ENCODE results near the gene TMEM30A. TPM values are rescaled to one million over a fixed set of nuclear protein-coding genes. Genes with fewer than 3 reads are reported as not detected.

TMEM30A gene
- total and polyA plus RNA-seq, 2 of the 13 experiments (the other 11 are each of a cell fraction or from before 2014, with no cell fraction given): 17.6 to 54.4 TPM

- in situ Hi-C loops (cut with HindIII; ENCODE audit: extremely low pct_ligation_motif_present, low pct_unique_long_range_greater_than_20kb) (no loop called here), intact Hi-C loops (cut with micrococcal nuclease; ENCODE audit: unreplicated experiment) (no loop called here)
- no peak overlapping the region for H2AFZ ChIP-seq (ENCODE audit: low read length)
- 40% methylated on average over 2 of the region's 2 CpGs for WGBS (ENCODE audit: low lambda C conversion rate)
- ChIA-PET POLR2A (no interaction called here), CTCF (ENCODE audit: low intra/inter-chr PET ratio, low total read pairs) (no interaction called here)
- ATAC-seq (no peak), DNase-seq (ENCODE audit: low spot score) (no peak), FAIRE-seq (no peak)
- H4K20me1 ChIP-seq (ENCODE audit: insufficient read depth, low read length): no peaks in the 10 kb centered on the region
- no peak overlapping the region for H3K9ac ChIP-seq (ENCODE audit: insufficient read depth, low read depth, low read length)
- no TSS peak for BruUV-seq (replicated peaks)
- no peak overlapping the region for H3K27ac ChIP-seq (ENCODE audit: extremely low read length, insufficient read depth, low read length)
- H3K36me3 ChIP-seq (replicated peaks in 1 of 2; ENCODE audit: control insufficient read depth in 1 of 2, insufficient read depth in 2 of 2, low read length in 2 of 2): no peaks in the 10 kb centered on the region
- no peaks in the 10 kb centered on the region for H3K4me1 ChIP-seq (ENCODE audit: insufficient read depth, low read length)
- no peaks in the 10 kb centered on the region for H3K9me3 ChIP-seq (ENCODE audit: low read length)
- TF ChIP-seq EHMT2 (IDR thresholded peaks at IDR 0.05; ENCODE audit: borderline replicate concordance, low read depth, low read length) (no peak), ZNF260 (CRISPR knock-in tag; IDR thresholded peaks at IDR 0.05; ENCODE audit: borderline replicate concordance, low read depth) (no peak), MBNL3 (CRISPR knock-in tag; conservative IDR thresholded peaks at IDR 0.05) (no peak), DNMT1 (CRISPR knock-in tag; IDR thresholded peaks at IDR 0.05) (no peak), TBP (CRISPR knock-in tag; IDR thresholded peaks at IDR 0.05) (no peak), ZNF574 (CRISPR knock-in tag; IDR thresholded peaks at IDR 0.05) (no peak), THAP9 (CRISPR knock-in tag; IDR thresholded peaks at IDR 0.05; ENCODE audit: borderline replicate concordance) (no peak), HBP1 (CRISPR knock-in tag; IDR thresholded peaks at IDR 0.05; ENCODE audit: low read depth) (no peak), ZNF3 (CRISPR knock-in tag; IDR thresholded peaks at IDR 0.05) (no peak), REL (CRISPR knock-in tag; conservative IDR thresholded peaks at IDR 0.05) (no peak), BCL6 (CRISPR knock-in tag; IDR thresholded peaks at IDR 0.05) (no peak), NFAT5 (CRISPR knock-in tag; IDR thresholded peaks at IDR 0.05) (no peak), PPARG (CRISPR knock-in tag; conservative IDR thresholded peaks at IDR 0.05) (no peak)
- no peaks in the 10 kb centered on the region for H3K79me2 ChIP-seq (ENCODE audit: insufficient read depth, low read length)
- no peak overlapping the region for H3K4me3 ChIP-seq (replicated peaks in 1 of 3; ENCODE audit: insufficient read depth in 1 of 3, low read depth in 2 of 3, low read length in 3 of 3)
- peaks cover 0 to 8% of the 10 kb centered on the region in 2 experiments; a peak in 2 of 5 replicates for H3K27me3 ChIP-seq (ENCODE audit: control insufficient read depth in 1 of 2, insufficient read depth in 2 of 2, low read length in 2 of 2)
- no peak overlapping the region for H3K4me2 ChIP-seq (ENCODE audit: low read depth, low read length)
Observed at GRCh38 chr6:75318900-75319299, 34.3 kb upstream of the TMEM30A start.

Measured in HepG2 (cell line).